IPS DF 6.9 (cell line): ENCODE data around the gene STXBP4.

Experiments used
- DNase-seq: peaks from one replicate; pipeline ENCODE4 v3.0.0-alpha.2; 2013; ENCODE audit warnings: low read depth, low spot score
- H3K27ac ChIP-seq: one replicate; pipeline ENCODE4 v1.5.1; 2013; ENCODE audit warnings: low read length, control low read depth
- H3K27me3 ChIP-seq: 2 replicates; pipeline ENCODE4 v1.6.1; 2013; ENCODE audit warnings: mild to moderate bottlenecking, low read length; ENCODE audit not compliant: control insufficient read depth, insufficient read depth
- H3K36me3 ChIP-seq: 2 replicates; pipeline ENCODE4 v1.6.1; 2013; ENCODE audit warnings: low read length; ENCODE audit not compliant: control insufficient read depth, insufficient read depth
- H3K4me1 ChIP-seq: 2 replicates; pipeline ENCODE4 v1.6.1; 2013; ENCODE audit warnings: low read length; ENCODE audit not compliant: control insufficient read depth, insufficient read depth
- H3K4me3 ChIP-seq: 2 replicates; pipeline ENCODE4 v1.5.1; 2013; ENCODE audit warnings: mild to moderate bottlenecking, low read length
- H3K9me3 ChIP-seq: 2 replicates; pipeline ENCODE4 v1.6.1; 2013; ENCODE audit warnings: low read length, inconsistent platforms; ENCODE audit not compliant: control insufficient read depth, insufficient read depth
- WGBS: extraction: QIAGEN DNeasy Blood & Tissue Kit; methylation state at CpG from one replicate; pipeline ENCODE4 v1.1.7; 2013; ENCODE audit warnings: mixed read lengths, missing lambda C conversion rate; ENCODE audit not compliant: insufficient read length, insufficient coverage; 5-methylcytosine and 5-hydroxymethylcytosine counted together

Gene STXBP4

DNA sequence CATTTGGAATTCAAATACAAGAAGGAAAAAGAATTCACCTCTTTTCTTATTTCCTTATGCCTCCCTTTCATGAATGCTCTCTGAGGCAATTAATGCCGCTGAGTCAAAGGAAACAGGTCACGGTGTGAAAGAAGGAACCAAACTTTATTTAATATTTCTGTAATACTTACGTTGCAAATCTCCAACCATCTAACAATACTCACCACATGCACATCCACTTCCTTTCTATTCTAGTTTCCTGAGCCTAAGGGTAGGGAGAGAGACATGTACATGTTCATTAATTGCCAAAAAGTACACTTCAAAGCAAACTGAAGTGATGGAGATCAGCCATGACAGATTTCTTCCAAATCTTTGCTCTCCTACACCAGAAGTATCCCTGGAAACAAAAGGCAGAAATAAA lies 248.3 kb downstream of the STXBP4 start:
- WGBS: 100% methylated on average over 1 of the region's 3 CpGs
- Histone ChIP-seq H3K4me3 (no peak overlapping the region), H3K27ac (no peak overlapping the region), H3K36me3 (no peaks in the 10 kb centered on the region), H3K4me1 (no peaks in the 10 kb centered on the region), H3K27me3 (no peaks in the 10 kb centered on the region), H3K9me3 (no peaks in the 10 kb centered on the region)
- DNase-seq: no peak

DNA sequence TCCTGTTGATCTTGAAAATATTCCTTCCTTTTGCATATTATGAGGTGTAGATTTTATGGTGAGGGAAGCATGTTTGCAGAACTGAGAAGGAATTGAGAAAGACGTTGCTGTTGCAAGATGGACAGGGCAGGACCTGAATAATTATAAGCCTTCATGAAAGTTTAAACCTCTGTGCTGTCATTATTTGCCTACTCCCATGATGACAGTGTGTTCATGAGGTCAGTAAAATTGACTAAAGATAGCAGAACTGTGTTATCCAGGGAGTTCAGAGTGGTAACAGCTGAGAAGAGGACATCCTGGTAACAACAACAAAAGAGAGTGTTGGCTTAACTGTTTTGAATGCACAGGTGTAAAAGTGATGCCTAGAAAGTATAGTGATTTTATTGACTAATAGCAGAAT lies 250.9 kb downstream of the STXBP4 start:
- Histone ChIP-seq H3K27me3 (no peaks in the 10 kb centered on the region), H3K27ac (no peak overlapping the region), H3K4me3 (no peak overlapping the region), H3K9me3 (no peaks in the 10 kb centered on the region), H3K36me3 (no peaks in the 10 kb centered on the region), H3K4me1 (no peaks in the 10 kb centered on the region)
- WGBS: no CpG with 5 or more reads among the region's 1 CpG
- DNase-seq: no peak

DNA sequence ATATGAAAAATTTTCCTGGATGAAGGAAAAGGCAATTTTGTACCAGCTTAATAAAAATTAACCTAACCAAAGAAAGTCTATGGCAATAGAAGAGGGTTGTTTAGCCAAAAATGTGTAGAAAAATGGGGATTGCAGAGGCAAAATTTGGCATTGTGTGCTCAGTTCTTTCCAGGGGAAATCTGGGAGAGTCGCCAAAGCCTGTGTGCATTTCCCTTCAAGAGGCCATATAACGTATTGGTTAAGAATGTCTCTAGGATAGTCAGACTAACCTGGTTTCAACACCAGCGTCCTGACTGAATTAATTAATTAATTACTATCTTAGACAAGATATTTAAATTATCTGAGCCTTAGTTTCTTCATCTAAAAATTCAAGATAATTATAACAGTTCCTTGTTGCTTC lies 251.4 kb downstream of the STXBP4 start:
- Histone ChIP-seq H3K4me1 (no peaks in the 10 kb centered on the region), H3K9me3 (no peaks in the 10 kb centered on the region), H3K27me3 (no peaks in the 10 kb centered on the region), H3K36me3 (no peaks in the 10 kb centered on the region), H3K4me3 (no peak overlapping the region), H3K27ac (no peak overlapping the region)
- WGBS: no CpG with 5 or more reads among the region's 3 CpGs
- no peak for DNase-seq
